OCI-LY1 (cell line): ENCODE data around the gene EXOC1L.

ENCODE experiments used
- CTCF ChIP-seq: fragments of 200-600 bp; sonication (generic), shearing (Covaris generic); IDR thresholded peaks from 2 replicates; pipeline ENCODE4 v1.5.1; 2017; ENCODE audit warnings: mild to moderate bottlenecking, antibody characterized with exemption, low read length, moderate library complexity, mixed read lengths
- EZH2 ChIP-seq: fragments of 200-600 bp; sonication (generic), shearing (Covaris generic); IDR thresholded peaks from 2 replicates; pipeline ENCODE4 v1.8.0; 2017; ENCODE audit warnings: borderline replicate concordance, mixed run types, mild to moderate bottlenecking, antibody characterized with exemption, low read length, moderate library complexity, mixed read lengths

- TF ChIP-seq CTCF (no peak), EZH2 (no peak)
Observed at GRCh38 chr4:55830716-55831115, 11.1 kb downstream of the EXOC1L start.
